ENCODE data around the gene SNCG.

SNCG gene

GRCh38 chr10:86968271-86968993 lies 10.0 kb downstream of the SNCG start, which contains the start of gene ADIRF:
ADIRF (plus strand) TSS chr10:86968482; CDS start chr10:86968545, 63 bp downstream.
- no peaks in the 10 kb centered on the region for H3K9me3 ChIP-seq (ENCODE audit: control insufficient read depth in 1 of 2, low read length in 2 of 2)
- H3K27ac ChIP-seq (ENCODE audit: low read depth, low read length), result peak within 1 kb of the TSS; percentile 83
- H3K4me1 ChIP-seq (ENCODE audit: control insufficient read depth in 1 of 2, insufficient read depth in 2 of 2, low read length in 2 of 2), result peaks cover 37 to 53% of the 10 kb centered on the region in 2 donors
- no peaks in the 10 kb centered on the region for H3K36me3 ChIP-seq (ENCODE audit: control insufficient read depth in 1 of 2, insufficient read depth in 2 of 2, low read length in 2 of 2)
- H3K4me3 ChIP-seq (ENCODE audit: low read depth in 1 of 2, low read length in 2 of 2), result peak within 1 kb of the TSS; percentile 67 to 82
- peak within 1 kb of the TSS; percentile 82 to 88 for H3K9ac ChIP-seq (ENCODE audit: low read depth in 1 of 2, low read length in 2 of 2)
- H3K27me3 ChIP-seq (ENCODE audit: control insufficient read depth in 1 of 2, insufficient read depth in 2 of 2, low read length in 2 of 2), result no peaks in the 10 kb centered on the region

GRCh38 chr10:86968994-86969355 lies 10.6 kb downstream of the SNCG start:
- Histone ChIP-seq H3K27ac (ENCODE audit: low read depth, low read length) (no peak overlapping the region), H3K4me1 (ENCODE audit: control insufficient read depth in 1 of 2, insufficient read depth in 2 of 2, low read length in 2 of 2) (peaks cover 37 to 53% of the 10 kb centered on the region in 2 donors), H3K27me3 (ENCODE audit: control insufficient read depth in 1 of 2, insufficient read depth in 2 of 2, low read length in 2 of 2) (no peaks in the 10 kb centered on the region), H3K36me3 (ENCODE audit: control insufficient read depth in 1 of 2, insufficient read depth in 2 of 2, low read length in 2 of 2) (no peaks in the 10 kb centered on the region), H3K9me3 (ENCODE audit: control insufficient read depth in 1 of 2, low read length in 2 of 2) (no peaks in the 10 kb centered on the region), H3K9ac (ENCODE audit: low read depth in 1 of 2, low read length in 2 of 2) (peak overlapping the region; percentile 82 to 88), H3K4me3 (ENCODE audit: low read depth in 1 of 2, low read length in 2 of 2) (peak overlapping the region; percentile 67 to 82)

- H3K9ac ChIP-seq (ENCODE audit: low read depth in 1 of 2, low read length in 2 of 2), result peak overlapping the region; percentile 82 to 88
- H3K27ac ChIP-seq (ENCODE audit: low read depth, low read length), result peak overlapping the region; percentile 82
- no peaks in the 10 kb centered on the region for H3K9me3 ChIP-seq (ENCODE audit: control insufficient read depth in 1 of 2, low read length in 2 of 2)
- H3K36me3 ChIP-seq (ENCODE audit: control insufficient read depth in 1 of 2, insufficient read depth in 2 of 2, low read length in 2 of 2), result no peaks in the 10 kb centered on the region
- peak overlapping the region; percentile 67 to 82 for H3K4me3 ChIP-seq (ENCODE audit: low read depth in 1 of 2, low read length in 2 of 2)
- peaks cover 37 to 53% of the 10 kb centered on the region in 2 donors for H3K4me1 ChIP-seq (ENCODE audit: control insufficient read depth in 1 of 2, insufficient read depth in 2 of 2, low read length in 2 of 2)
- H3K27me3 ChIP-seq (ENCODE audit: control insufficient read depth in 1 of 2, insufficient read depth in 2 of 2, low read length in 2 of 2), result no peaks in the 10 kb centered on the region
Observed at GRCh38 chr10:86969421-86970041, 11.1 kb downstream of the SNCG start.

GRCh38 chr10:86970162-86970981 lies 12.0 kb downstream of the SNCG start:
- peaks cover 37 to 53% of the 10 kb centered on the region in 2 donors for H3K4me1 ChIP-seq (ENCODE audit: control insufficient read depth in 1 of 2, insufficient read depth in 2 of 2, low read length in 2 of 2)
- H3K9ac ChIP-seq (ENCODE audit: low read depth in 1 of 2, low read length in 2 of 2), result peak overlapping the region; percentile 82 to 88
- H3K27ac ChIP-seq (ENCODE audit: low read depth, low read length), result peak overlapping the region; percentile 82
- peak overlapping the region; percentile 67 to 82 for H3K4me3 ChIP-seq (ENCODE audit: low read depth in 1 of 2, low read length in 2 of 2)
- H3K27me3 ChIP-seq (ENCODE audit: control insufficient read depth in 1 of 2, insufficient read depth in 2 of 2, low read length in 2 of 2), result no peaks in the 10 kb centered on the region
- no peaks in the 10 kb centered on the region for H3K36me3 ChIP-seq (ENCODE audit: control insufficient read depth in 1 of 2, insufficient read depth in 2 of 2, low read length in 2 of 2)
- H3K9me3 ChIP-seq (ENCODE audit: control insufficient read depth in 1 of 2, low read length in 2 of 2), result no peaks in the 10 kb centered on the region

- Histone ChIP-seq H3K36me3 (ENCODE audit: control insufficient read depth in 1 of 2, insufficient read depth in 2 of 2, low read length in 2 of 2) (no peaks in the 10 kb centered on the region), H3K4me1 (ENCODE audit: control insufficient read depth in 1 of 2, insufficient read depth in 2 of 2, low read length in 2 of 2) (peaks cover 37 to 53% of the 10 kb centered on the region in 2 donors), H3K27me3 (ENCODE audit: control insufficient read depth in 1 of 2, insufficient read depth in 2 of 2, low read length in 2 of 2) (no peaks in the 10 kb centered on the region), H3K9ac (ENCODE audit: low read depth in 1 of 2, low read length in 2 of 2) (peak overlapping the region; percentile 82 to 88), H3K4me3 (ENCODE audit: low read depth in 1 of 2, low read length in 2 of 2) (peak overlapping the region; percentile 67 to 82), H3K27ac (ENCODE audit: low read depth, low read length) (peak overlapping the region; percentile 82), H3K9me3 (ENCODE audit: control insufficient read depth in 1 of 2, low read length in 2 of 2) (no peaks in the 10 kb centered on the region)
Observed at GRCh38 chr10:86970982-86971231, 12.5 kb downstream of the SNCG start.

- peak overlapping the region; percentile 82 for H3K27ac ChIP-seq (ENCODE audit: low read depth, low read length)
- H3K9me3 ChIP-seq (ENCODE audit: control insufficient read depth in 1 of 2, low read length in 2 of 2), result no peaks in the 10 kb centered on the region
- peak overlapping the region; percentile 82 to 88 for H3K9ac ChIP-seq (ENCODE audit: low read depth in 1 of 2, low read length in 2 of 2)
- H3K27me3 ChIP-seq (ENCODE audit: control insufficient read depth in 1 of 2, insufficient read depth in 2 of 2, low read length in 2 of 2), result no peaks in the 10 kb centered on the region
- H3K4me3 ChIP-seq (ENCODE audit: low read depth in 1 of 2, low read length in 2 of 2), result peak overlapping the region; percentile 67 to 82
- peaks cover 35 to 51% of the 10 kb centered on the region in 2 donors for H3K4me1 ChIP-seq (ENCODE audit: control insufficient read depth in 1 of 2, insufficient read depth in 2 of 2, low read length in 2 of 2)
- H3K36me3 ChIP-seq (ENCODE audit: control insufficient read depth in 1 of 2, insufficient read depth in 2 of 2, low read length in 2 of 2), result no peaks in the 10 kb centered on the region
Observed at GRCh38 chr10:86971232-86971991, 13.0 kb downstream of the SNCG start.

- Histone ChIP-seq H3K4me3 (ENCODE audit: low read depth in 1 of 2, low read length in 2 of 2) (no peak overlapping the region), H3K27me3 (ENCODE audit: control insufficient read depth in 1 of 2, insufficient read depth in 2 of 2, low read length in 2 of 2) (no peaks in the 10 kb centered on the region), H3K9me3 (ENCODE audit: control insufficient read depth in 1 of 2, low read length in 2 of 2) (no peaks in the 10 kb centered on the region), H3K4me1 (ENCODE audit: control insufficient read depth in 1 of 2, insufficient read depth in 2 of 2, low read length in 2 of 2) (peaks cover 21 to 37% of the 10 kb centered on the region in 2 donors), H3K9ac (ENCODE audit: low read depth in 1 of 2, low read length in 2 of 2) (no peak overlapping the region), H3K36me3 (ENCODE audit: control insufficient read depth in 1 of 2, insufficient read depth in 2 of 2, low read length in 2 of 2) (no peaks in the 10 kb centered on the region), H3K27ac (ENCODE audit: low read depth, low read length) (no peak overlapping the region)
Observed at GRCh38 chr10:86972613-86973380, 14.4 kb downstream of the SNCG start.

GRCh38 chr10:86974484-86974883 lies 16.1 kb downstream of the SNCG start:
- Histone ChIP-seq H3K4me3 (ENCODE audit: low read depth in 1 of 2, low read length in 2 of 2) (no peak overlapping the region), H3K36me3 (ENCODE audit: control insufficient read depth in 1 of 2, insufficient read depth in 2 of 2, low read length in 2 of 2) (no peaks in the 10 kb centered on the region), H3K27me3 (ENCODE audit: control insufficient read depth in 1 of 2, insufficient read depth in 2 of 2, low read length in 2 of 2) (no peaks in the 10 kb centered on the region), H3K9me3 (ENCODE audit: control insufficient read depth in 1 of 2, low read length in 2 of 2) (no peaks in the 10 kb centered on the region), H3K9ac (ENCODE audit: low read depth in 1 of 2, low read length in 2 of 2) (no peak overlapping the region), H3K4me1 (ENCODE audit: control insufficient read depth in 1 of 2, insufficient read depth in 2 of 2, low read length in 2 of 2) (peaks cover 11 to 23% of the 10 kb centered on the region in 2 donors), H3K27ac (ENCODE audit: low read depth, low read length) (no peak overlapping the region)

GRCh38 chr10:86976362-86977056 lies 18.1 kb downstream of the SNCG start:
- Histone ChIP-seq H3K27ac (ENCODE audit: low read depth, low read length) (no peak overlapping the region), H3K9ac (ENCODE audit: low read depth in 1 of 2, low read length in 2 of 2) (no peak overlapping the region), H3K4me1 (ENCODE audit: control insufficient read depth in 1 of 2, insufficient read depth in 2 of 2, low read length in 2 of 2) (peaks cover 14 to 18% of the 10 kb centered on the region in 2 donors)

More at GRCh38 chr10:86976362-86977056, 18.1 kb downstream of the SNCG start:
- no peaks in the 10 kb centered on the region for H3K27me3 ChIP-seq (ENCODE audit: control insufficient read depth in 1 of 2, insufficient read depth in 2 of 2, low read length in 2 of 2)
- H3K4me3 ChIP-seq (ENCODE audit: low read depth in 1 of 2, low read length in 2 of 2), result no peak overlapping the region
- H3K36me3 ChIP-seq (ENCODE audit: control insufficient read depth in 1 of 2, insufficient read depth in 2 of 2, low read length in 2 of 2), result no peaks in the 10 kb centered on the region
- H3K9me3 ChIP-seq (ENCODE audit: control insufficient read depth in 1 of 2, low read length in 2 of 2), result no peaks in the 10 kb centered on the region

Data from duodenal mucosa (tissue), 2 donors.